H9 (cell line): ENCODE data around the gene CUL4B. TPM values are rescaled to one million over a fixed set of nuclear protein-coding genes. Genes with fewer than 3 reads are reported as not detected.

Experiments used
- DNase-seq: peaks from one replicate; pipeline ENCODE4 v3.0.0-alpha.2; 2017
- H2AFZ ChIP-seq: one replicate; pipeline ENCODE4 v1.6.1; 2013; ENCODE audit warnings: mild to moderate bottlenecking, low read length, control low read depth, moderate library complexity
- H2AK5ac ChIP-seq: 2 replicates; pipeline ENCODE4 v1.6.1; 2013; ENCODE audit warnings: low read length, control low read depth, mixed read lengths; ENCODE audit not compliant: insufficient read length
- H2BK120ac ChIP-seq: one replicate; pipeline ENCODE4 v1.6.1; 2013; ENCODE audit warnings: low read depth, mild to moderate bottlenecking, low read length, control low read depth, inconsistent platforms; ENCODE audit not compliant: poor library complexity, severe bottlenecking
- H2BK12ac ChIP-seq: 2 replicates; pipeline ENCODE4 v1.6.1; 2013; ENCODE audit warnings: low read length, control low read depth, mixed read lengths, low read depth; ENCODE audit not compliant: insufficient read length
- H2BK15ac ChIP-seq: 2 replicates; pipeline ENCODE4 v1.6.1; 2013; ENCODE audit warnings: low read depth, low read length, control low read depth
- H2BK20ac ChIP-seq: one replicate; pipeline ENCODE4 v1.6.1; 2013; ENCODE audit warnings: low read depth, mild to moderate bottlenecking, low read length, control low read depth, inconsistent platforms; ENCODE audit not compliant: poor library complexity, severe bottlenecking
- H2BK5ac ChIP-seq: 2 replicates; pipeline ENCODE4 v1.6.1; 2013; ENCODE audit warnings: low read length, control low read depth, mixed read lengths; ENCODE audit not compliant: insufficient read length
- H3K14ac ChIP-seq: 2 replicates; pipeline ENCODE4 v1.6.1; 2013; ENCODE audit warnings: low read length, control low read depth; ENCODE audit not compliant: insufficient read depth
- H3K18ac ChIP-seq: 2 replicates; pipeline ENCODE4 v1.6.1; 2013; ENCODE audit warnings: low read depth, mild to moderate bottlenecking, mixed read lengths, low read length, control low read depth; ENCODE audit not compliant: insufficient read length
- H3K23ac ChIP-seq: 2 replicates; pipeline ENCODE4 v1.6.1; 2013; ENCODE audit warnings: low read length, control low read depth, mixed read lengths, low read depth; ENCODE audit not compliant: insufficient read length
- H3K23me2 ChIP-seq: 2 replicates; pipeline ENCODE4 v1.6.1; 2013; ENCODE audit warnings: low read depth, mild to moderate bottlenecking, mixed read lengths, low read length, control low read depth; ENCODE audit not compliant: insufficient read length, poor library complexity, severe bottlenecking
- H3K27ac ChIP-seq: 2 replicates; pipeline ENCODE4 v1.5.1; 2013; ENCODE audit warnings: low read length, control low read depth, mixed read lengths, low read depth; ENCODE audit not compliant: insufficient read length
- H3K27me3 ChIP-seq: 2 replicates; pipeline ENCODE4 v1.6.1; 2013; ENCODE audit warnings: low read length, control low read depth, inconsistent platforms; ENCODE audit not compliant: insufficient read depth
- H3K4ac ChIP-seq: 2 replicates; pipeline ENCODE4 v1.6.1; 2013; ENCODE audit warnings: low read depth, mild to moderate bottlenecking, control low read depth, inconsistent platforms, low read length, moderate library complexity
- H3K4me1 ChIP-seq: 2 replicates; pipeline ENCODE4 v1.6.1; 2013; ENCODE audit warnings: low read length, control low read depth, inconsistent platforms; ENCODE audit not compliant: insufficient read depth
- H3K4me2 ChIP-seq: 2 replicates; pipeline ENCODE4 v1.6.1; 2013; ENCODE audit warnings: low read length, control low read depth, mixed read lengths; ENCODE audit not compliant: insufficient read length, insufficient read depth
- H3K56ac ChIP-seq: 2 replicates; pipeline ENCODE4 v1.6.1; 2013; ENCODE audit warnings: low read depth, mild to moderate bottlenecking, mixed read lengths, low read length, control low read depth; ENCODE audit not compliant: insufficient read length
- H3K79me1 ChIP-seq: 2 replicates; pipeline ENCODE4 v1.6.1; 2013; ENCODE audit warnings: low read depth, mild to moderate bottlenecking, moderate library complexity, low read length, control low read depth, inconsistent platforms; ENCODE audit not compliant: insufficient read depth, poor library complexity, severe bottlenecking
- H3K79me2 ChIP-seq: 2 replicates; pipeline ENCODE4 v1.6.1; 2013; ENCODE audit warnings: low read length, control low read depth, inconsistent platforms; ENCODE audit not compliant: insufficient read depth
- H3K9ac ChIP-seq: 2 replicates; pipeline ENCODE4 v1.6.1; 2013; ENCODE audit warnings: low read length, control low read depth, mixed read lengths; ENCODE audit not compliant: insufficient read length; ENCODE audit errors: extremely low read depth
- H3K9me3 ChIP-seq: one replicate; pipeline ENCODE4 v1.6.1; 2013; ENCODE audit warnings: low read depth, low read length, inconsistent platforms; ENCODE audit not compliant: control insufficient read depth
- H3T11ph ChIP-seq: one replicate; pipeline ENCODE4 v1.6.1; 2013; ENCODE audit warnings: mild to moderate bottlenecking, low read length, control low read depth, inconsistent platforms
- H4K20me1 ChIP-seq: one replicate; pipeline ENCODE4 v1.6.1; 2013; ENCODE audit not compliant: control insufficient read depth, insufficient read length, insufficient read depth
- H4K5ac ChIP-seq: 2 replicates; pipeline ENCODE4 v1.6.1; 2013; ENCODE audit warnings: low read depth, mild to moderate bottlenecking, mixed read lengths, low read length, control low read depth; ENCODE audit not compliant: insufficient read length
- H4K8ac ChIP-seq: replicated peaks from 2 replicates; pipeline ENCODE4 v1.6.1; 2013; ENCODE audit warnings: low read length, control low read depth, mixed read lengths, low read depth; ENCODE audit not compliant: insufficient read length
- H4K91ac ChIP-seq: 2 replicates; pipeline ENCODE4 v1.6.1; 2013; ENCODE audit warnings: low read depth, mild to moderate bottlenecking, moderate library complexity, mixed read lengths, low read length, control low read depth; ENCODE audit not compliant: insufficient read length
- H3K27ac Mint-ChIP-seq, 3 experiments: 2 replicates in 2 of 3; 3 replicates in 1 of 3; pipeline ENCODE4 v1.8.0; 2020 to 2021; ENCODE audit warnings: mixed read lengths in 3 of 3, mild to moderate bottlenecking in 1 of 3, moderate library complexity in 1 of 3
- H3K27me3 Mint-ChIP-seq: 2 replicates; pipeline ENCODE4 v1.8.0; 2021; ENCODE audit warnings: low read depth, mild to moderate bottlenecking, moderate library complexity, mixed read lengths
- H3K36me3 Mint-ChIP-seq, 3 experiments: 2 replicates in 2 of 3; 3 replicates in 1 of 3; pipeline ENCODE4 v1.8.0; 2020 to 2021; ENCODE audit warnings: low read depth in 3 of 3, mixed read lengths in 3 of 3; ENCODE audit not compliant: insufficient read depth in 1 of 3
- H3K4me1 Mint-ChIP-seq, 2 experiments: 2 replicates each; pipeline ENCODE4 v1.8.0; 2020; ENCODE audit warnings: mixed read lengths in 2 of 2
- H3K4me3 Mint-ChIP-seq, 2 experiments: 2 replicates in 1 of 2; 3 replicates in 1 of 2; pipeline ENCODE4 v1.8.0; 2020 to 2021; ENCODE audit warnings: mild to moderate bottlenecking in 2 of 2, mixed read lengths in 2 of 2, moderate library complexity in 1 of 2
- H3K9me3 Mint-ChIP-seq, 2 experiments: 2 replicates in 1 of 2; 3 replicates in 1 of 2; pipeline ENCODE4 v1.8.0; 2020; ENCODE audit warnings: mild to moderate bottlenecking in 2 of 2, mixed read lengths in 2 of 2, moderate library complexity in 1 of 2
- CTCF ChIP-seq: fragments of 200-600 bp; sonication (generic); conservative IDR thresholded peaks from 3 replicates; pipeline ENCODE4 v1.8.0; 2021; ENCODE audit warnings: antibody characterized with exemption, mild to moderate bottlenecking
- total RNA-seq: library from RNA; stranded (reverse); gene quantifications from 2 replicates; pipeline ENCODE4 v1.2.1, GENCODE V29; 2021

CUL4B gene
- total RNA-seq, 1 experiment from 2014 or later, result 48.4 TPM

- H3K4me1 Mint-ChIP-seq, result no peaks in the 10 kb centered on the region
- Histone ChIP-seq H4K20me1 (no peaks in the 10 kb centered on the region), H2AFZ (no peak overlapping the region), H4K8ac (no peak overlapping the region), H3K79me1 (no peaks in the 10 kb centered on the region), H2BK120ac (no peak overlapping the region), H3K4ac (no peak overlapping the region), H3K56ac (no peak overlapping the region), H2AK5ac (no peak overlapping the region), H3K9ac (no peak overlapping the region), H3K79me2 (no peaks in the 10 kb centered on the region), H2BK12ac (no peak overlapping the region), H2BK20ac (no peak overlapping the region), H3K23ac (no peak overlapping the region), H2BK15ac (no peak overlapping the region), H3T11ph (no peak overlapping the region), H3K27me3 (no peaks in the 10 kb centered on the region), H3K4me2 (no peak overlapping the region), H3K9me3 (peaks cover 10% of the 10 kb centered on the region), H4K5ac (no peak overlapping the region), H3K18ac (no peak overlapping the region), H3K27ac (no peak overlapping the region), H3K4me1 (no peaks in the 10 kb centered on the region), H3K23me2 (no peaks in the 10 kb centered on the region), H2BK5ac (no peak overlapping the region), H3K14ac (no peak overlapping the region), H4K91ac (no peak overlapping the region)
- H3K36me3 Mint-ChIP-seq, result peaks cover 15 to 81% (median 55%) of the 10 kb centered on the region in 3 experiments; a peak in 6 of 7 replicates
- no peak for TF ChIP-seq CTCF
- no peak for DNase-seq
- no peak overlapping the region for H3K4me3 Mint-ChIP-seq
- no peaks in the 10 kb centered on the region for H3K27me3 Mint-ChIP-seq
- peaks cover 54 to 58% of the 10 kb centered on the region in 2 experiments for H3K9me3 Mint-ChIP-seq
- no peak overlapping the region for H3K27ac Mint-ChIP-seq
These were observed 24.7 kb downstream of the CUL4B start for GRCh38 chrX:120536061-120536460.
